ENCODE data around the gene ZFAND6.
A peak's percentile ranks its signal among the peaks of the same experiment; 100 is the strongest.

ZFAND6 gene

GRCh38 chr15:80127911-80128310, 68.4 kb downstream of the ZFAND6 start:
- Histone ChIP-seq H4K20me1 (peaks cover 0 to 8% (median 0%) of the 10 kb centered on the region in 11 experiments; a peak in 3 of 22 replicates), H3K4me1 (peaks cover 0 to 26% (median 0%) of the 10 kb centered on the region in 10 experiments; a peak in 6 of 20 replicates), H3K27me3 (no peaks in the 10 kb centered on the region), H3K4me3 (no peak overlapping the region), H3K27ac (no peak overlapping the region), H3K36me3 (peaks cover 43 to 90% (median 66%) of the 10 kb centered on the region in 11 experiments), H3K9me3 (replicated peaks in 1 of 11) (peaks cover 0 to 5% (median 0%) of the 10 kb centered on the region in 11 experiments; a peak in 1 of 22 replicates), H3K9ac (no peak overlapping the region), H3K4me2 (peak overlapping the region in 3 of 11 experiments; percentile 25 to 53 (median 30); a peak in 4 of 22 replicates)
- TF ChIP-seq Cebpa-rat (IDR thresholded peaks at IDR 0.05): no peak

DNA sequence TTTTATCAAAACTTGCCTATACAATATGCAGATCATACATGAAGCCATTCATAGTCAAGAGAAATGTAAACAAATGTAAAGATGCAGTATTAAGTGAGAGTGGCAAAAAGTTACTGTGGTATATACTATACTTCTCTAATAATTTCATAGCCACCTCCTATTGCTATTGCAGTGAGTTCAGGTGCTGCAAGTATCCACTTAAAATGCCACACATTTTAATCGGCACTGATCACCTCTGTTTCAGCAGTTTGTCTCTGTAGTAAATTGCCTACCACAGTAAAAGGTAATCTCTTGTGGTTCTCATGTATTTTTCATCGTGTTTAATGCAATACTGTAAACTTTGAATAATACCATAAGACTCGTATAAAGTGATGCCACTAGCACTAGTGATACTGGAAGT, 72.9 kb downstream of the ZFAND6 start:
- Histone ChIP-seq H3K9me3 (replicated peaks in 1 of 11) (no peaks in the 10 kb centered on the region), H3K4me2 (no peak overlapping the region), H3K4me3 (no peak overlapping the region), H4K20me1 (no peaks in the 10 kb centered on the region), H3K36me3 (peaks cover 49 to 91% (median 64%) of the 10 kb centered on the region in 11 experiments), H3K27ac (no peak overlapping the region), H3K9ac (no peak overlapping the region), H3K4me1 (peaks cover 0 to 12% (median 0%) of the 10 kb centered on the region in 10 experiments; a peak in 6 of 20 replicates), H3K27me3 (no peaks in the 10 kb centered on the region)
- no peak for TF ChIP-seq Cebpa-rat (IDR thresholded peaks at IDR 0.05)

GRCh38 chr15:80136854-80137253, 77.4 kb downstream of the ZFAND6 start:
- Histone ChIP-seq H3K4me1 (peaks cover 0 to 24% (median 0%) of the 10 kb centered on the region in 10 experiments; a peak in 6 of 20 replicates), H3K27ac (no peak overlapping the region), H3K36me3 (peaks cover 39 to 62% (median 54%) of the 10 kb centered on the region in 11 experiments), H3K27me3 (no peaks in the 10 kb centered on the region), H3K9me3 (replicated peaks in 1 of 11) (no peaks in the 10 kb centered on the region), H3K4me3 (no peak overlapping the region), H3K4me2 (no peak overlapping the region), H3K9ac (no peak overlapping the region), H4K20me1 (no peaks in the 10 kb centered on the region)
- TF ChIP-seq Cebpa-rat (IDR thresholded peaks at IDR 0.05): no peak

DNA sequence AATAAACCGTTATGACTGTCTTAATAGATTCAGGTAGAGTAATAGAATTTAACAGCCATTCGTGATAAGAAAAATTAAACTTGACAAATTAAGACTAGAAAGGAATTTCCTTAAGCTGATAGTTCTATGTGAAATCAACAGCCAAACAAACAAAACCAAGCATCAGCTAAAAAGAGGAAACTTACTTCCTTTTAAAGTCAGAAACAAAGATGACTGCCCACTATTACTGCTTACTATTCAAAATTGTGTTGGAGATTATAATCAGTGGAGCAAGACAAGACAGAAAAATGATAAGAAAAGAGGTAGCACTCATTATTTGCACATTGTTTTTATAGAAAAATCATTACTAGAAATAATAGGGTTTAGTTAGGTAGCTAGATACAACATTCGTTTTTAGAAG, 79.5 kb downstream of the ZFAND6 start:
- no peaks in the 10 kb centered on the region for H3K9me3 ChIP-seq (replicated peaks in 1 of 11)
- peaks cover 0 to 24% (median 0%) of the 10 kb centered on the region in 10 experiments; a peak in 6 of 20 replicates for H3K4me1 ChIP-seq
- no peaks in the 10 kb centered on the region for H4K20me1 ChIP-seq
- peak overlapping the region in 3 of 11 experiments; percentile 40 to 58 (median 48); a peak in 4 of 22 replicates for H3K4me2 ChIP-seq
- H3K27ac ChIP-seq: peak overlapping the region in 2 of 11 experiments; percentile 4 to 40; a peak in 3 of 22 replicates
- TF ChIP-seq Cebpa-rat (IDR thresholded peaks at IDR 0.05): no peak
- H3K27me3 ChIP-seq: no peaks in the 10 kb centered on the region
- no peak overlapping the region for H3K4me3 ChIP-seq
- peaks cover 18 to 41% (median 33%) of the 10 kb centered on the region in 11 experiments for H3K36me3 ChIP-seq
- no peak overlapping the region for H3K9ac ChIP-seq

GRCh38 chr15:80140909-80141308, 81.4 kb downstream of the ZFAND6 start:
- H3K4me3 ChIP-seq: no peak overlapping the region
- H3K4me1 ChIP-seq: peaks cover 0 to 24% (median 0%) of the 10 kb centered on the region in 10 experiments; a peak in 6 of 20 replicates
- peak overlapping the region in 1 of 11 experiments; percentile 30; a peak in 1 of 22 replicates for H3K4me2 ChIP-seq
- H3K27ac ChIP-seq: no peak overlapping the region
- no peaks in the 10 kb centered on the region for H3K27me3 ChIP-seq
- no peaks in the 10 kb centered on the region for H3K9me3 ChIP-seq (replicated peaks in 1 of 11)
- H4K20me1 ChIP-seq: no peaks in the 10 kb centered on the region
- TF ChIP-seq Cebpa-rat (IDR thresholded peaks at IDR 0.05): no peak
- H3K9ac ChIP-seq: no peak overlapping the region
- H3K36me3 ChIP-seq: peaks cover 4 to 23% (median 14%) of the 10 kb centered on the region in 11 experiments; a peak in 18 of 22 replicates

DNA sequence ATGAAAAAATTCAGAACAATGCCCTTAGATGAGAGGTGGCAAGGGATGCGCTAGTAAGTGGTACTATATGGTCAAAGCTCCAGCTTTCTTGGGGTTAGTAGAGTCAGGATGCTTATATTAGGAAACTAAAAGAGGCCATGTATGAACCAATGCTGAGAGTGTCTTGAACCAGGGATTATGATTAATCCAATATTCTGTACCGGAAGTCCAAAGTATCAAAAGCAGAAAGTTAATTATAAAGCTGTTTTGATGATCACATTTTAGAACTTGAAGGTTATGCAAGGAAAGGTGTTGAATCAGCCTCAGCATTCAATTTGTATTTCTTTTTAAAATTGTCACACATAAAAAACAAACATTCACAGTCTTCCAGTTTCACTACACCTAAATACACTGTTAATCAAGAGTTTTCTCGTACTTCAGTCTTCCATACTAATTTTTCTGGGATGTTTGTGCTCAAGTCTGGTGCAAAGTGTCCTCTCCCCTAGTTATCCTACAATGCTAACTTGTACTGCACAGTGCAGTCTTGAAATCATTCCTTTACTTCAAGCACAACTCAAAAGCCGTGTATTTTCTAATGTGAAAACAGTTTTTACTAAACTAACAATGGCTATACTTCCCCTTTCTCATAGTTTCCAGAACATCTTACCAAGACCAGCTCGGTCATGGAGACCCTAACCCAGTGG, 82.6 kb downstream of the ZFAND6 start:
- Histone ChIP-seq H3K27ac (no peak overlapping the region), H3K4me1 (peaks cover 0 to 24% (median 0%) of the 10 kb centered on the region in 10 experiments; a peak in 6 of 20 replicates), H3K9ac (no peak overlapping the region), H3K4me3 (no peak overlapping the region), H4K20me1 (no peaks in the 10 kb centered on the region), H3K9me3 (replicated peaks in 1 of 11) (no peaks in the 10 kb centered on the region), H3K4me2 (no peak overlapping the region), H3K27me3 (no peaks in the 10 kb centered on the region), H3K36me3 (peaks cover 0 to 12% (median 8%) of the 10 kb centered on the region in 11 experiments; a peak in 10 of 22 replicates)
- no peak for TF ChIP-seq Cebpa-rat (IDR thresholded peaks at IDR 0.05)

DNA sequence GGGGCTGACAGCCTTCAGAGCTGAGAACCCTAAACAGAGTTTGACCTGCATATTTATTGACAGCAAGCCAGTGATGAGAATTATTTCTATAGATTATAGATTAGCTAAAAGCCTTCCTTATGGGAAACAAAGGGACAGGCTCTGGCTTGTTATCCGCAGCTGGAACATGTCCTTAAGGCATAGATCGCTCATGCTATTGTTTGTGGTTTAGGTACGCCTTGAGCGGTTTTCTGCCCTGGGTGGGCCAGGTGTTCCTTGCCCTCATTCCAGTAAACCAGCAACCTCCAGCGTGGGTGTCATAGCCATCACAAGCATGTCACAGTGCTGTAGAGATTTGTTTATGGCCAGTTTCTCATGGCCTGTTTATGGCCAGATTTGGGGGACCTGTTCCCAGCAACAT, 83.2 kb downstream of the ZFAND6 start:
- H3K4me2 ChIP-seq: no peak overlapping the region
- no peak overlapping the region for H3K4me3 ChIP-seq
- no peak overlapping the region for H3K9ac ChIP-seq
- no peaks in the 10 kb centered on the region for H4K20me1 ChIP-seq
- H3K4me1 ChIP-seq: peaks cover 0 to 24% (median 0%) of the 10 kb centered on the region in 10 experiments; a peak in 6 of 20 replicates
- TF ChIP-seq Cebpa-rat (IDR thresholded peaks at IDR 0.05): no peak
- no peak overlapping the region for H3K27ac ChIP-seq
- H3K27me3 ChIP-seq: no peaks in the 10 kb centered on the region
- H3K9me3 ChIP-seq (replicated peaks in 1 of 11): no peaks in the 10 kb centered on the region
- H3K36me3 ChIP-seq: peaks cover 0 to 6% (median 2%) of the 10 kb centered on the region in 11 experiments; a peak in 3 of 22 replicates

- Histone ChIP-seq H3K9me3 (replicated peaks in 1 of 11) (no peaks in the 10 kb centered on the region), H3K27ac (no peak overlapping the region), H3K4me2 (no peak overlapping the region), H3K27me3 (no peaks in the 10 kb centered on the region), H3K9ac (no peak overlapping the region), H3K4me1 (peaks cover 17 to 41% (median 28%) of the 10 kb centered on the region in 10 experiments), H3K36me3 (no peaks in the 10 kb centered on the region), H3K4me3 (no peak overlapping the region), H4K20me1 (no peaks in the 10 kb centered on the region; a peak in 1 of 22 replicates)
- TF ChIP-seq Cebpa-rat (IDR thresholded peaks at IDR 0.05): no peak
Observed at GRCh38 chr15:80151148-80151547, 91.7 kb downstream of the ZFAND6 start.

DNA sequence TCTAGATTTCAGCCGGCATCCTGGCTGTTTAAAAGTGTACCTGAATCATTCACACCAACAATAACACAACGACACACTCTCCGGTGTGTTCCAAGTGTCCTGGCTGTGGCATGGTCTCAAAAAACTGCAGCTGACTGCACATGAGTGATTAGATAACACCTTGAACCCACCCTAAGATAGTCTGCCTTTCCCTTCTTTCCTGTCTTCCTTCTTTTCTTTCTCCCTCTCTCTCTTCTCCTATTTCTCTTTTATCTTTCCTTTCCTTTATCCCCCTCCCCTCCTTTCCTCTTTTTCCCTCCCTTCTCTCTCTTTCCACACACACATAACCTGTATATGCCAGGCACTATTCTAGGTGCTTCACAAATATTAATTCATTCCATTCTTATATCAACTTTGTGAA, 92.1 kb downstream of the ZFAND6 start:
- H3K9me3 ChIP-seq (replicated peaks in 1 of 11): no peaks in the 10 kb centered on the region
- H3K27ac ChIP-seq: peak overlapping the region in 1 of 11 experiments; percentile 77; a peak in 1 of 22 replicates
- peak overlapping the region; percentile 57 to 84 (median 78); a peak in 15 of 22 replicates for H3K4me2 ChIP-seq
- TF ChIP-seq Cebpa-rat (IDR thresholded peaks at IDR 0.05): no peak
- H3K27me3 ChIP-seq: no peaks in the 10 kb centered on the region
- no peaks in the 10 kb centered on the region; a peak in 1 of 22 replicates for H4K20me1 ChIP-seq
- no peak overlapping the region for H3K9ac ChIP-seq
- H3K4me1 ChIP-seq: peaks cover 17 to 45% (median 28%) of the 10 kb centered on the region in 10 experiments
- peak overlapping the region in 1 of 10 experiments; percentile 60; a peak in 1 of 20 replicates for H3K4me3 ChIP-seq
- H3K36me3 ChIP-seq: no peaks in the 10 kb centered on the region
